Sigmoid colon (tissue), 7 donors: ENCODE results near the gene HOXB8. TPM values are rescaled to one million over a fixed set of nuclear protein-coding genes. Genes with fewer than 3 reads are reported as not detected.

Experiments
- DNase-seq: peaks from one replicate; pipeline ENCODE4 v3.0.0-alpha.2; 2019
- H3K27ac ChIP-seq, 4 donors: fragments of 200-600 bp; sonication (generic); one replicate each; pipeline ENCODE4 v1.5.1; 2016 to 2019; ENCODE audit warnings: mild to moderate bottlenecking in 1 of 4
- H3K27me3 ChIP-seq, 3 donors: fragments of 200-600 bp; sonication (generic); one replicate each; pipeline ENCODE4 v1.5.1; 2019; ENCODE audit warnings: mild to moderate bottlenecking in 1 of 3
- H3K36me3 ChIP-seq, 4 donors: fragments of 200-600 bp; sonication (generic); one replicate each; pipeline ENCODE4 v1.5.1; 2016 to 2019
- H3K4me1 ChIP-seq, 4 donors: fragments of 200-600 bp; sonication (generic); one replicate each; pipeline ENCODE4 v1.5.1; 2017 to 2019
- H3K4me3 ChIP-seq, 4 donors: fragments of 200-600 bp; sonication (generic); one replicate each; pipeline ENCODE4 v1.5.1; 2017 to 2019; ENCODE audit warnings: mild to moderate bottlenecking in 2 of 4, moderate library complexity in 1 of 4
- H3K9me3 ChIP-seq, 4 donors: fragments of 200-600 bp in 3 of 4; sonication (generic) in 3 of 4; one replicate each; pipeline versions ENCODE4 v1.5.1 to v1.6.1; 2013 to 2019
- CTCF ChIP-seq, 4 experiments: fragments of 450-650 bp in 3 of 4; fragments of 200-600 bp in 1 of 4; IDR thresholded peaks; one replicate each; pipeline ENCODE4 v1.5.1; 2016 to 2019; ENCODE audit warnings: antibody characterized with exemption in 4 of 4, mild to moderate bottlenecking in 3 of 4, moderate library complexity in 2 of 4
- EP300 ChIP-seq, 4 donors: sonication (generic); formaldehyde crosslinking; IDR thresholded peaks; one replicate each; pipeline ENCODE4 v1.6.1; 2017; ENCODE audit warnings: antibody characterized with exemption in 4 of 4
- POLR2A ChIP-seq, 2 donors: fragments of 450-650 bp; IDR thresholded peaks; one replicate each; pipeline ENCODE4 v1.6.1; 2016; ENCODE audit warnings: antibody characterized with exemption in 2 of 2, mild to moderate bottlenecking in 2 of 2, moderate library complexity in 2 of 2
- POLR2AphosphoS5 ChIP-seq, 4 donors: sonication (generic); formaldehyde crosslinking; IDR thresholded peaks; one replicate each; pipeline ENCODE4 v1.6.1; 2017; ENCODE audit warnings: antibody characterized with exemption in 4 of 4
- WGBS, 2 donors: extraction: QIAGEN DNeasy Blood & Tissue Kit; methylation state at CpG; one replicate each; pipeline ENCODE4 v1.1.7; 2013; 5-methylcytosine and 5-hydroxymethylcytosine counted together
- intact Hi-C: fragments of 100-400 bp; cut with DNase I; formaldehyde crosslinking; loops from one replicate; pipeline ENCODE4 v1.15.1; 2023
- polyA plus RNA-seq, 3 donors: library from polyadenylated mRNA; stranded (reverse); fragments of 200-250 nt; gene quantifications; one replicate each; pipeline ENCODE4 v1.2.3, GENCODE V29; 2013
- total RNA-seq, 4 donors: library from RNA; depleted of rRNA; stranded (reverse); fragments of >200 nt; gene quantifications; one replicate each; pipeline ENCODE4 v1.1.0, GENCODE V29; 2016
- donor health status: healthy with polysubstance abuse.
- donor health status: Bipolar disorder and iron deficiency.
- donor health status: healthy.

The HOXB8 gene
- total and polyA plus RNA-seq, 7 donors, result 0.68 to 3.4 (median 2.2) TPM; not detected in 3

- peak; percentile 17 to 37 for TF ChIP-seq POLR2A (IDR thresholded peaks at IDR 0.05)
- no peak for TF ChIP-seq CTCF (IDR thresholded peaks at IDR 0.05)
- no peak for TF ChIP-seq EP300 (IDR thresholded peaks at IDR 0.05)
- peak; percentile 54 to 83 (median 62) for TF ChIP-seq POLR2AphosphoS5 (IDR thresholded peaks at IDR 0.05)
- peaks cover 0 to 74% (median 53%) of the 10 kb centered on the region in 4 donors for H3K4me1 ChIP-seq
- intact Hi-C loops, result loop anchor here (2.0 kb wide), 1 partner anchor 35 kb away; no protein-coding TSS in a partner anchor
- H3K27me3 ChIP-seq, result no peaks in the 10 kb centered on the region
- H3K9me3 ChIP-seq, result no peaks in the 10 kb centered on the region
- H3K27ac ChIP-seq, result peak within 1 kb of the TSS; percentile 94 to 99 (median 96)
- peak within 1 kb of the TSS; percentile 66 to 84 (median 70) for H3K4me3 ChIP-seq
- H3K36me3 ChIP-seq, result no peaks in the 10 kb centered on the region
- DNase-seq, result peak; percentile 95
- WGBS, 2 donors, result 2% methylated on average over 58 of the region's 58 CpGs
Measured at GRCh38 chr17:48577946-48578615, 37.0 kb downstream of the HOXB8 start, which contains the start of gene HOXB4. Gene HOXB4 (minus strand): TSS chr17:48578350. CDS start chr17:48578319, 31 bp downstream.

- Histone ChIP-seq H3K27me3 (no peaks in the 10 kb centered on the region), H3K27ac (peak overlapping the region; percentile 94 to 99 (median 96)), H3K4me3 (peak overlapping the region; percentile 66 to 84 (median 70)), H3K36me3 (no peaks in the 10 kb centered on the region), H3K4me1 (peaks cover 0 to 74% (median 55%) of the 10 kb centered on the region in 4 donors), H3K9me3 (no peaks in the 10 kb centered on the region)
- TF ChIP-seq EP300 (IDR thresholded peaks at IDR 0.05), result no peak
- peak in 3 of 4 donors; percentile 2 to 53 (median 43) for TF ChIP-seq POLR2AphosphoS5 (IDR thresholded peaks at IDR 0.05)
- peak in 1 of 2 donors; percentile 4 for TF ChIP-seq POLR2A (IDR thresholded peaks at IDR 0.05)
- intact Hi-C loops, result loop anchor here (2.0 kb wide), 1 partner anchor 35 kb away; no protein-coding TSS in a partner anchor
- DNase-seq, result no peak
- 0 to 2% methylated on average over 19 of the region's 19 CpGs for WGBS, 2 donors
Measured at GRCh38 chr17:48577330-48577945, 37.7 kb downstream of the HOXB8 start.

GRCh38 chr17:48576479-48577309, 38.4 kb downstream of the HOXB8 start:
- intact Hi-C loops, result loop anchor here (2.0 kb wide), 1 partner anchor 34 kb away; no protein-coding TSS in a partner anchor
- Histone ChIP-seq H3K9me3 (no peaks in the 10 kb centered on the region), H3K27me3 (no peaks in the 10 kb centered on the region), H3K4me1 (peaks cover 0 to 80% (median 62%) of the 10 kb centered on the region in 4 donors), H3K27ac (peak overlapping the region; percentile 94 to 99 (median 96)), H3K36me3 (no peaks in the 10 kb centered on the region), H3K4me3 (peak overlapping the region; percentile 66 to 84 (median 70))
- peak; percentile 57 to 76 (median 63) for TF ChIP-seq POLR2AphosphoS5 (IDR thresholded peaks at IDR 0.05)
- TF ChIP-seq EP300 (IDR thresholded peaks at IDR 0.05), result no peak
- TF ChIP-seq CTCF (IDR thresholded peaks at IDR 0.05), result no peak
- TF ChIP-seq POLR2A (IDR thresholded peaks at IDR 0.05), result peak in 1 of 2 donors; percentile 44
- peak; percentile 92 for DNase-seq
- WGBS, 2 donors, result 40 to 68% methylated on average over 43 of the region's 43 CpGs

GRCh38 chr17:48575673-48576478, 39.2 kb downstream of the HOXB8 start:
- H3K27me3 ChIP-seq, result no peaks in the 10 kb centered on the region
- peak overlapping the region; percentile 94 to 99 (median 96) for H3K27ac ChIP-seq
- no peaks in the 10 kb centered on the region for H3K36me3 ChIP-seq
- peak overlapping the region; percentile 66 to 84 (median 70) for H3K4me3 ChIP-seq
- WGBS, 2 donors, result 61 to 75% methylated on average over 22 of the region's 22 CpGs
- intact Hi-C loops, result loop anchor here (2.0 kb wide), 1 partner anchor 33 kb away; no protein-coding TSS in a partner anchor
- no peak for DNase-seq
- H3K4me1 ChIP-seq, result peaks cover 0 to 87% (median 64%) of the 10 kb centered on the region in 4 donors
- H3K9me3 ChIP-seq, result no peaks in the 10 kb centered on the region
- TF ChIP-seq POLR2AphosphoS5 (IDR thresholded peaks at IDR 0.05), result peak in 3 of 4 donors; percentile 19 to 60 (median 58)
- TF ChIP-seq POLR2A (IDR thresholded peaks at IDR 0.05), result no peak
- TF ChIP-seq EP300 (IDR thresholded peaks at IDR 0.05), result no peak
- TF ChIP-seq CTCF (IDR thresholded peaks at IDR 0.05), result no peak
